Measurements from ENCODE around the gene DNAH11. TPM values are rescaled to one million over a fixed set of nuclear protein-coding genes. Genes with fewer than 3 reads are reported as not detected.

Gene DNAH11
- total and polyA plus RNA-seq, 11 donors = 0.04 to 0.98 (median 0.23) TPM

GRCh38 chr7:21746949-21747348, 204.1 kb downstream of the DNAH11 start:
- TF ChIP-seq CTCF (IDR thresholded peaks at IDR 0.05) = no peak
- TF ChIP-seq POLR2A (IDR thresholded peaks at IDR 0.05) = no peak
- WGBS, 4 donors = 50 to 90% (median 87%) methylated on average over 1 of the region's 1 CpG
- Histone ChIP-seq H3K36me3 (no peaks in the 10 kb centered on the region), H3K4me3 (no peak overlapping the region), H3K4me1 (no peaks in the 10 kb centered on the region), H3K27me3 (no peaks in the 10 kb centered on the region), H3K27ac (no peak overlapping the region), H3K9me3 (no peaks in the 10 kb centered on the region)
- intact Hi-C loops (cut with DNase I) = no loop called here
- DNase-seq (no peak), ATAC-seq (no peak)

DNA sequence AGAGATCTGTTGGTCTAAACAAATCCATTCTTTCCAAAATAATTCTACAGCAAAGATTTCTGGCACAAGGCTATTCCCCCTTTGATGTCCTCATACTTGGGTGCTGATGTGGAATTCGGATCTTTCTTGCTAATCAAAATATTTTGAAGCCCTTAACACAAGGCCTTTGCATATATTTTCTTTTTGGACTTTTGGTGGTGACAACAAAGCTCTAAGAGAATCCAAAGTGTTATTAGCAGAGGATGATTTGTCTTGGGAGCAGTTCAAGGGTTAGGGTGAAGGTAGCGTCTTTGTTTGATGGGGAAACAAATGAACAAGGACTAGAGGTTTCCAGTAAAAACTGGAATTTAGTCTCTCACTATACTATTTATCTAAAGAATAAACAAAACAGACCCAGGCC, 205.0 kb downstream of the DNAH11 start:
- whole genome bisulfite sequencing, 4 donors = 78 to 88% (median 83%) methylated on average over 2 of the region's 2 CpGs
- Histone ChIP-seq H3K36me3 (no peaks in the 10 kb centered on the region), H3K27ac (no peak overlapping the region), H3K4me3 (no peak overlapping the region), H3K4me1 (no peaks in the 10 kb centered on the region), H3K9me3 (no peaks in the 10 kb centered on the region), H3K27me3 (no peaks in the 10 kb centered on the region)
- TF ChIP-seq POLR2A (IDR thresholded peaks at IDR 0.05) (no peak), CTCF (IDR thresholded peaks at IDR 0.05) (no peak)
- intact Hi-C loops (cut with DNase I) = no loop called here
- no peak for DNase-seq
- ATAC-seq = no peak

DNA sequence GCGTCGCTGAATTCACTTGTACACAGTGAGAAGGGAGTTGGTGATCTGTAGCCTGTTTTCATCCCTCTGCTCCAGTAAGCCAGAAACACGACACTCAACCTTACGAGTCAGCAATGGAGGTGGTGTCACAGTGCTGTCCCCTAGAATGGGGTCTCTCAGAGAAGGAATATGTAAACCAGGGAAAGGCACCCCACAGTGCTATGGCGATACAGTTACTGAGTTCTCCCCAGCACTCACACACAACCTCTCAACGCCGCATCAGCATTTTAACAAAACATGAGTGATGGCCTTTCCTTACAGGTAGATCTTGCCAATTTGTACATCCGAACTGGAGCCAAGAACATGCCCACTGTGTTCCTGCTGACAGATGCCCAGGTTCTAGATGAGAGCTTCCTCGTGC, 206.5 kb downstream of the DNAH11 start:
- intact Hi-C loops (cut with DNase I) = no loop called here
- Histone ChIP-seq H3K4me3 (no peak overlapping the region), H3K27me3 (no peaks in the 10 kb centered on the region), H3K4me1 (no peaks in the 10 kb centered on the region), H3K9me3 (no peaks in the 10 kb centered on the region), H3K36me3 (no peaks in the 10 kb centered on the region), H3K27ac (no peak overlapping the region)
- ATAC-seq = no peak
- DNase-seq = no peak
- TF ChIP-seq CTCF (IDR thresholded peaks at IDR 0.05) = no peak
- no peak for TF ChIP-seq POLR2A (IDR thresholded peaks at IDR 0.05)
- 83 to 86% (median 83%) methylated on average over 9 of the region's 9 CpGs for WGBS, 4 donors

DNA sequence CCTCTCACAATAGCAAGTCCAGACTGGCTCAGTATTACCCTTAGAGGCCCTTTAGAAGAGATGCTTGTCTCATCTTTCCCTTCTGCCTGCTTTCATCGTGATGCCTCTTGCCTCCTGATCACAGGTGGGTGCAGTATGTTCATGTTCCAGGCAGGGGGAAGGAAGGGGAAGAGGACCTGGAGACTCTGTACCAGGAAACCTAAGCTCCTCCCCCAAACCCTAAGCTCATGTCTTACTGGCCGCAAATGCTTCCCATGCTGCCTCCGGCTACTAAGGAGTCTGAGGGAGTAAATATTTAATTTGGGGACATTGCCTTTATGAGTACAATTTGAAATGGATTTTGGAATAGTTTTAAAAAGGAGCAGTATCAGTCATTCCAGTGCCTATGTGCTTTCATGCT, 210.2 kb downstream of the DNAH11 start:
- no peak for TF ChIP-seq POLR2A (IDR thresholded peaks at IDR 0.05)
- no peak for TF ChIP-seq CTCF (IDR thresholded peaks at IDR 0.05)
- Histone ChIP-seq H3K4me1 (no peaks in the 10 kb centered on the region), H3K27ac (no peak overlapping the region), H3K9me3 (no peaks in the 10 kb centered on the region), H3K4me3 (no peak overlapping the region), H3K36me3 (no peaks in the 10 kb centered on the region), H3K27me3 (peaks cover 0 to 6% (median 0%) of the 10 kb centered on the region in 9 donors)
- ATAC-seq (no peak), DNase-seq (no peak)
- 74 to 86% (median 80%) methylated on average over 3 of the region's 3 CpGs for WGBS, 4 donors
- intact Hi-C loops (cut with DNase I) = no loop called here
